NK-92 (cell line): Measurements from ENCODE around the gene RPS5.
A peak's percentile ranks its signal among the peaks of the same experiment; 100 is the strongest.
"Not testable (repeated sequence)": the region's sequence is repeated elsewhere in the genome, so short reads cannot be mapped to it uniquely, and the experiment has no call there.

Source experiments
- DNase-seq: peaks from one replicate; lab custom pipeline; 2025; ENCODE audit not compliant: unreplicated experiment; lab: John Stamatoyannopoulos, UW

RPS5 gene

GRCh38 chr19:58356766-58357480 lies 30.1 kb upstream of the RPS5 start:
- no peak for DNase-seq

DNA sequence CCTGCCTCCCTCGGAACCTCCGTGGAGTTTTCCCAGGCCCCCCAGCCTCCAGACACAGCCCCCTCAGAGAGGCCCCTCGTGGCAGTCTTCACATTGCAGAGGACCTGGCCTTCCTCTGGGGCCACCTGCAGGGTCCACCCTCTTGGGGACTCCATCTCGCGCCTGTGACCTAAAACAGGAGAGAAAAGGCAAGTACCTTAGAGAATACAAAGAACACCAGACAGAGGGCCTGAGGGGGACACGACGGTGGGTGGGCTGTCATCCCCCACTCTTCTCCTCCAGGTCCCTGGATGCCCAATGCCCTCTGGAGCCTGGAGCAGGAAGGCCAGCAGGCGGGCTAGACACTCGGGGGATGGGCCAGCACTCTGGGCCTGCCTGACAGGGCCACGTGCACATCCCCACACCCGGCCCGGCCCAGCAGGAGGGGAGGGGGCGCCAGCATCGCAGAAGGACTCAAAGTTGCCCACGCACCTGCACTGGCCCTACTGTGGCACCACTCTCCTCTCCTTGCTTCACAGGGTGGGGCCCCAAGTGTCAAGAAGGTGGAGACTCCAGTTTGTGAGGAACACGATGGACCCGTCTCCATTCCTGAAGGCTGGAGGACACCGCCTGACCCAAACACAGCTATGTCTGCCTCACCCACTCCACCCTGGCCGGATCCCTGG lies 29.5 kb upstream of the RPS5 start:
- no peak for DNase-seq

DNA sequence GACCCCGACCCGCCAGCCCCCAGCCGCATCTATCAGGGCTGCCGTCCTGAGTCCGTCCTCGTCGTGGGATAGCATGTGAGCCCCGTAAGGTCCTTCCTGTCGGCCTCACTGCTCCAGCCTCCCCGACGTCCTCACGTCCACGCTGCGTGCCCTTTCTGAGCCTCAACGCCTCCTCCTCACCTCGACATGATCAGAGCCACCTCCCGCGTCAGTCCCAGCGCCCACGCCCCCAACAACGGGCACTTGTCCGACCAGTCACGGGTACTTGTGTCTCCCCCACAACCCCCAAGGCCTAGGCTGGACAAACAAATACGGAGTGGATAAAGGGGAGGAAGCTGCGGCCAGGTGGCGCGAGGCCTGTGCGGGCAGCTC lies 25.2 kb upstream of the RPS5 start:
- DNase-seq: no peak

GRCh38 chr19:58362272-58362994 lies 24.6 kb upstream of the RPS5 start, which contains the start of gene ZNF497:
TSS of gene ZNF497 (minus strand) at chr19:58362751. CDS start at chr19:58357635, 5,116 bp downstream.
- DNase-seq: peak; percentile 63

GRCh38 chr19:58364146-58364545 lies 22.9 kb upstream of the RPS5 start:
- no peak for DNase-seq

- no peak for DNase-seq
Measured at GRCh38 chr19:58366585-58367430, 20.3 kb upstream of the RPS5 start.

DNA sequence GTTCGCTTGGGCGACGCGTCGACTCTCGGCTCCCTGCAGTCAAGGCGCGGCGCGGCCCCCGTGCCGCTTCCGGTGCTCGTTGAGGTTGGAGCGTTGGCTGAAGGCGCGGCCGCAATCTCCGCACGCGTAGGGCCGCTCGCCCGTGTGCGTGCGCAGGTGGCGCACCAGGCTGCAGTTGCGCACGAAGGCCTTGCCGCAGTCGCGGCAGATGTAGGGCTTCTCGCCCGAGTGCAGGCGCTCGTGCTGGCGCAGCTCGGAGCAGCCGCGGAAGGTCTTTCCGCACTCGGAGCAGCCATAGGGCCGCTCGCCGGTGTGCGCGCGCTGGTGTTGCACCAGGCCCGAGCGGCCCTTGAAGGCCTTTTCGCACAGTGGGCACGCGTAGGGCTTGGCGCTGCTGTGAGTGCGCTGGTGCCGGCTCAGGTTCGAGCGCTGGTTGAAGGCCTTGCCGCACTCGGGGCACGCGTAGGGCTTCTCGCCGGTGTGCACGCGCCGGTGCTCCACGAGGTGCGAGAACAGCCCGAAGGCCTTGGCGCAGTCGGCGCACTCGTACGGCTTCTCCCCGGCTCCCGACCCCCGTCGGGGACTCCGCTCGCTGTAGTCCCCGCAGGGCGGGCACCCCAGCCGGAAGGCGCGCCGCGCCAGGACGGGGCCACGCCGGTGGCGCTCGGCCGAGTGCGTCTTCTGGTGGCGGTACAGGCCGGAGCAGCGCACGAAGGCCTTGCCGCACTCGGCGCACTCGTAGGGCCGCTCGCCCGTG lies 19.2 kb upstream of the RPS5 start:
- no peak for DNase-seq

DNA sequence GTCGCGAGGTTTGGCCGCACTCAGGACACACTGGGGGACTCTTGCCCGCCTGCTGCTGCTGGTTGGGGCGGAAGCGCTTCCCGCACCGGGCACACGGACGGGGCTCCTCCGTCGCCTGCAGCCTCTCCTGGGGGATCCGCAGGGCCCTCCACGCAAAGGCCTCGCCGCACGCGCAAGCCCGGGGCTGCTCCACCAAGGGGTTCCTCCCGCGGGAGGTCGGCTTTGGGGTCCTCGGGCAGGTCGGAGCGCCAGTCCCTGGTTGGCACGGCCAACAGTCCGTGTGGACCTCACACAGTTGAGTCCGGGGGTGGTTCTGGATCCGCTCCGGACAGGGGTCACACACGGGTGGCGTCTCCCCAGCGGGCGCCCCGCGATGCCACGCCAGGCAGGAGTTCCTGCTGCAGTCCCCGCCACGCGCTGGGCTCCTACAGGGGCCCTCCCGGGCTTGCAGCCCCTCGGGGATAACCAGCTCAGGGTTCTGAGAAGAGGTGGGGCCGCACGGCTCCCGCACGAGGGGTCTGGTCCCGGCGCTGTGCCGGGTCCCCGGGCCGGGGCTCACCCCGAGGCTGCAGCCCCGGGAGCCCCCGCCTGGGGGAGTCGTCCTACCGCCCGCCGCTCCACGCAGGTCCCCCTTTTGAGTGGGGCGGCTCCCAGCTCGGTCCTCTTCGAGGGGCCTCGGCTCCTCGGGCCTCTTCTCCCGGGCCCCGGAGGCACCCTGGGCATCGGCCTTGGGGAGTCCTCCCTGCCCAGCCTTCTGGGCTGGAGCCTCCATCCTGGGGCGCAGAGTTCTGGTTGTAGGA lies 18.3 kb upstream of the RPS5 start:
- no peak for DNase-seq

GRCh38 chr19:58372311-58373133 lies 14.5 kb upstream of the RPS5 start:
- no peak for DNase-seq

- DNase-seq: no peak
Measured at GRCh38 chr19:58374200-58374599, 12.9 kb upstream of the RPS5 start.

DNA sequence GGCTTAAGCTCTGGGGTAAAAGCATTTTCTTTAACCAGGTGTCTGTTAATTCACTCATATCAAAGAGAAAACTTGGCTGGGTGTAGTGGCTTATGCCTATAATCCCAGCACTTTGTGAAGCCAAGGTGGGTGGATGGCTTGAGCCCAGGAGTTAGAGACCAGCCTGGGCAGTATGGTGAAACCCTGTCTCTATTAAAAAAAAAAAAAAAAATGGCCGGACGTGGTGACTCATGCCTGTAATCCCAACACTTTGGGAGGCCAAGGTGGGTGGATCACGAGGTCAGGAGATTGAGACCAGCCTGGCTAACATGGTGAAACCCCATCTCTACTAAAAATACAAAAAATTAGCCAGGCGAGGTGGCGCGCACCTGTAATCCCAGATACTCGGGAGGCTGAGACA lies 10.3 kb upstream of the RPS5 start:
- DNase-seq: not testable (repeated sequence)

DNA sequence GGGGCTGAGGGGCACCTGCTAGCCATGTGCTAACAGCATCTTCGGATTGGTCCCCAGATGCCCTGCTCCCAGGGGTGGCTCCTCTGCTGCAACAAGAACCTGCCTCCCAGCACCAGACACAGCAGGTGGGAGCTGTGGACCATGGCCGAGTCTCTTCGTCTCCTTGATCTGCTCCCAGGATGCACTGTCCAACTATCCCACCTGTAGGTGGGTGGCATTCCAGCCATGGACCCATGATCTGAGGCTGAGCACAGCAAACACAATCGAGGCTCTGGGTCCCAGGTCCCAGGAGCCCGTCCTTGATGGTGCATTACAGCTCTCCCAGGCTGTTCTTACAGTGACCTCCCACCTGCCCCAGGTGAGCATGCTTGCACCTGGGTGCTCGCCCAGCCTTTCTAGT lies 7.8 kb upstream of the RPS5 start:
- no peak for DNase-seq

GRCh38 chr19:58380037-58380661 lies 6.9 kb upstream of the RPS5 start:
- no peak for DNase-seq

- DNase-seq: peak; percentile 89
Measured at GRCh38 chr19:58380662-58381459, 6.2 kb upstream of the RPS5 start, which contains the start of gene ZNF837. TSS of gene ZNF837 (minus strand) at chr19:58381030. CDS start at chr19:58369332, 11,698 bp downstream.

- no peak for DNase-seq
Measured at GRCh38 chr19:58381460-58382212, 5.4 kb upstream of the RPS5 start.

- no peak for DNase-seq
Measured at GRCh38 chr19:58382997-58383603, 4.0 kb upstream of the RPS5 start.
